HG03045 (cell line): Measurements from ENCODE around the gene S100A7A.
"Not testable (repeated sequence)": the region's sequence is repeated elsewhere in the genome, so short reads cannot be mapped to it uniquely, and the experiment has no call there.

ENCODE experiments used
- ATAC-seq: cut with Tn5 transposase; IDR thresholded peaks from one replicate; pipeline ENCODE4 v1.9.1; 2021; ENCODE audit warnings: mild to moderate bottlenecking, moderate library complexity; ENCODE audit not compliant: unreplicated experiment

Gene S100A7A

GRCh38 chr1:153419436-153419793 is 3.1 kb downstream of the S100A7A start:
- ATAC-seq = not testable (repeated sequence)

GRCh38 chr1:153420306-153420705 is 4.0 kb downstream of the S100A7A start:
- ATAC-seq = no peak

DNA sequence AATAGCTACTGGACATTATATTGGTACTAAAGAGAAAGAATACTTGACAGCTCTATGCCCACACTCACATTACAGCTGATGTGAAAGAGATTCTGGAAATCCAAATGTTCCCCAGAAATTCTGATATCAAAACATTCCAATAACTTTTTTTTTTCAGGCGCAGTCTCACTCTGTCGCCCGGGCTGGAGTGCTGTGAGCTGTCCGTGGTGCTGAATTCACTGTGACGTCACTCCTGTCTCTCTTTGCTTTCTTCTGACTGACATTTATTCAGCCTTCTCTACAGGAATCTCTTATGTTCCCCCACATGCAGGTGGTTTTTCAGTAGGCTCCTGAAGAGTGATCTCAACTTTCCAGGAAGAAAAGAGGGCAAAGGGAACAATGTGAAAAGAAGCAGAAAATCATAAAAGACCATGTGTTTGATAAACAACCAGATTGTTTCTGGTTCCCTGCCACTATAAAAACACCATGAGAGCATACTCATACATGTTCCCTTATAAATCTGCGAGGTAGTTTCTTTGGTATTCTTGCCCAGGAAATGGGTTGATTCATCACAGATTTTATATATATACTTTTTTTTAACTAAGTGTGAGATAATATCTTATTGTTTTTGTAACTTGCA is 6.2 kb downstream of the S100A7A start:
- no peak for ATAC-seq

GRCh38 chr1:153426809-153427208 is 10.5 kb downstream of the S100A7A start:
- no peak for ATAC-seq

DNA sequence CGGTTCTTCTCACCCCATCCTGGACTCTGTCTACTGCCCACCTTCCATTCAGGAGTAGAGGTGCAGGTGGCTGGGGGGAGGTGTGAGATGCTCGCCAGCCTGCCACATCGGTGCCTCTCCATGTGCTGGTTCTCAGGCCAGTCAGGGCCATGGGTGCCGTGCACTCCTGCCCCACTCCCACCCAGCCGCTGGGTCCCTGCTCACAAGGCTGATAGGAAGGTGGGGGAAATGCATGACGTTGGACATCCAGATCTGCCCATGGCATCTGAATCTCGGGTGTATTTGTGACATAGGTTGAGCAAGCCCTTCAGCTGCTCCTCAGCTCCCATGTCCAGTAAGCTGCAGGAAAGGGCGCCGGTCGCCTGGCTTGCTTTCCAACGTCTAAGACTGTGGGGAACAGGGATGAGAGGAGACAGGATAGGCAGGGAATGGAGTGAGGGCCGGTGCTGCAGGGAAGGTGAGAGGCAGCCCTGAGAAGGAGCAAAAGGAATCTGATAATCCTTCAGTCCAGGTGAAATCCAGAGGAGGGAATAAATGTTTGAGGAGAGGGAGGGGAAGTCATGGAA is 11.8 kb downstream of the S100A7A start:
- no peak for ATAC-seq

GRCh38 chr1:153428791-153429190 is 12.5 kb downstream of the S100A7A start:
- no peak for ATAC-seq

- ATAC-seq = no peak
Observed at GRCh38 chr1:153429266-153430165, 13.2 kb downstream of the S100A7A start.

DNA sequence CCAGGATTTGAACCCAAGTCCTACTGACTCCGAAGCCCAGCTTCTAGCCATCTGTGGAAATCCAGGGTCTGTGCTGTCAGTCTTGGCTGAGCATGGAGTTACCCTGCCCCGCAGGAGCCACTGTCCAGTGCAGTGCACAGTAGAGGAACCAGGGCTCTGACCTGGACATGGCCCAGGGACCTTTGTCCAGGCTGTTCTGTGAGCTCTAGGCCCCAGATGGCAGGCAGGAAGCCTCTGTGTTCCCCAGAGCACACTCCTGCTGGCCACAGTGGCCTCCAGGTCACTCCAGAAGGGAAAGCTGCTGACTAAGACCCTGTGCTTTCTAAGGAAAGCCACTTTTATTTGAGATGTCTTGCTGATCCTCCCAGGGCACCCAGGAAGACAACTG is 13.8 kb downstream of the S100A7A start:
- ATAC-seq = no peak

- no peak for ATAC-seq
Observed at GRCh38 chr1:153430561-153430960, 14.2 kb downstream of the S100A7A start.

GRCh38 chr1:153431002-153431401 is 14.7 kb downstream of the S100A7A start:
- ATAC-seq = no peak

- ATAC-seq = no peak
Observed at GRCh38 chr1:153431427-153431826, 15.1 kb downstream of the S100A7A start.

DNA sequence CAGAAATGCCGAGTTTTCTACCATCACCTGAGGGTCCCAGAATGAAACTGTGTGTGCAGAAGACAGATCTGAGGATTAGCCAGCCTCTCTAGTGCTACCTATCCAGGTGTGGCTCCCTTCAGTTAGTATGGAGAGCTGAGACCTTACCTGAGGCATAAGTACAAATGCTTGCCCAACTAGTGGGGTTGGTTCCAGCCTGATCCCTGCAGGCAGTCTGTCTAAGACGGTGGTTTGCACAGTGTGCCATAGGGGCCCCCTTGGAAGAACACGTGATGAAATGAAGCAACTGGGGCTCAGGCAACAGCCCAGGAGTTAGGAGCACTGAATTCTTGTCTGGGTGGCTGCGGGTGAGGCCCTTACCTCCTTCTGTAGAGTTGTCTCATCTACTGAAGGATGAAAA is 15.6 kb downstream of the S100A7A start:
- no peak for ATAC-seq

DNA sequence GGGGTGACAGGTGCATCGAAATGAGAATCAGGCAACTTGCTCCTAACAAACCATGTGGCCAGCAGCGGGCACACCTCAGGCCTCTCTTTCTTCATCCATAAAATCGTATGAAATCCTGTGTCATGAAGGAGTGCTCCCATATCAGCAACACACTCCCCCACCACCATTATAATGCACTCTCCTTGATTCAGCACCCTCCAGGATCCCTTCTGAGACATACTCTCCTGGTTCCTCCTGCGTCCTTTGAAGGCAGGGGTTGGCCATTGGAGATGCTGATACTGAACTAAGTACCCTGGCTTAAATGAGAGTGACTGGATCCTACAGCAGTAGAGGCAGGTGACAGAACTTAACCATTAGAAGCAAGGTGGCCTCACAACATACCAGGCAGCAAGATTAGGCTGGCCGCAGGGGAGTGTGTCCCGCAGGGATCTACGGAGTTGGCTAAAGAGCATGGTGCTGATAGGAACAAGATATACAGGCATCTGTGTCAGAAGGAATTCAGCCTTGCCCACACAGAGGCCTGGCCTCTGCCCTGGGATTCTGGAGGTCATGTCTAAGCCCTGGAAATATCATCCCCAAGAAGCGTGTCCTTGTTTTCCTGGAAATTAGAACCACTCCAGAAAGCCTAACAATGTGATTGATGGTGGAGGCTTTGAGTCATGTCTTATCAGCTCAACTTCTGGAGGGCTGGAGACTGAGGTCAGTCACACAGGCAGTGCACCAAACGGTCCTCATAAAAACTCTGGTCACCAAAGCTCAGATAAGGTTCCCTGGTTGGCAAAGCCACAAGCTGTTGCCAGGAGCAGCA is 16.8 kb downstream of the S100A7A start:
- ATAC-seq = no peak

- no peak for ATAC-seq
Observed at GRCh38 chr1:153434746-153435455, 18.6 kb downstream of the S100A7A start.

DNA sequence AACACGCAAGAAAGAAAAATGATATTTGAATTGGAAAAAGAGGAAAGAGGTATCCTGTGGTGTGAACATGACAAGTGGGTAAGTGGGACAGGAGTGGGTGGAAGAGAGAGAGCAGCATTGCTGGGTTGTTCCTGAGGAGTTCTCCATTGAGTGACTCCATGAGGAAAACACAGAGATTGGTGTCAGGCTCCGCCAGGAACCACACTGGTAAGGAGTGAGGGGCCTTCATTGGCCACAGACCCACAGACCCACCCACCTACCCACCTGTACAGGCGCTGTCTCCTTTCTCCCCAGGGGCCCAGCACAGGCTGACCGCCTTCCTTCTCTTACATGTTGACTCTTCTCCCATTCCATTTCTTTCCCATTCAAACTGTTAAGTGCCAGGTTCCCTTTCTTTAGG is 20.9 kb downstream of the S100A7A start:
- no peak for ATAC-seq

- ATAC-seq = no peak
Observed at GRCh38 chr1:153438599-153438998, 22.3 kb downstream of the S100A7A start.

DNA sequence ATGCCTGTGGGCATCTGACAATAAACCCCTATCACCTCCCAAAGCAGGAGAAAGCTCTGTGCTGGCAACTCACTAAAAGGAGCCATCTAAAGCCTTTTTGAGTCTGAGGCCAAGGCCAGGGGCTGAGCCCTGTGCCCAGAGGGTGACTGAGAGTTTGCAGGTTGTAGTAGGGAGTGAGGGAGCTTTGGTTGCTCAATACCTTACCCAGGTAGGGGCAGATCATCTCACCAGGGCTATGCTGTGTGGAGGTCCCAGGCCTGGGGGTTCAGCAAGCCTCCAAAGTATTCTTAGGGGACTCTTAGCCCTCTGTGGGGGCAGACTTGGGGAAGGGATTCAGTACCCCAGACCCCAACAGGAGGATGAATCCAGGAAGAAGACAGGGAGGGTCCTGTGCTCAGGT is 23.0 kb downstream of the S100A7A start:
- no peak for ATAC-seq

DNA sequence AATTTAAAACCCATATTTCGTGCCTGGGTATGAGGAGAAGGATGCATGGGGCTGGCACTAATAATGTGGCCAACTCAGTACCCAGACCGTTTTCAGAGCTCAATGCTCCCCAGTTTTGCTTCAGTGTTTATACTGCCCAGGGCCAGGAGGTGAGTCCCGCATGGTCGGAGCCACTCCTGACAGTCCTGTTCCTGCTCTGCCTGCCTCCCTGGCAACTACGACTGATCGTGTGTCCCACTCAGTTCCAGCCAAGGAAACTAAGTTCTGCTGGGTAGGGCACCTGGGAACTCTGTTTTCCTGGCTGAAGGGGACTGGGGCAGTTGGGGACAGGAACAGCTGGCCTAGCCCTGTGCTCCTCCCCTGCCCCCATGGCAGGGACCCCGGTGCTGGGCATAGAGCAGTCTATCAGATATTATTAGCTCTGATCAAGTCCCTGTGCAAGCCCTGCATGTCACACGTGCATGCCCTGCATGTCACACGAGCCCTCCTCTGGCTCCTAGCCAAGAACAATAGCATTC is 25.0 kb downstream of the S100A7A start:
- ATAC-seq = no peak

- no peak for ATAC-seq
Observed at GRCh38 chr1:153443486-153443885, 27.2 kb downstream of the S100A7A start.

GRCh38 chr1:153444078-153444477 is 27.8 kb downstream of the S100A7A start:
- ATAC-seq = no peak
